Breast epithelium (tissue), 3 donors: ENCODE data around the gene ATP8B3.

Source experiments
- CTCF ChIP-seq, 3 donors: fragments of 450-650 bp; IDR thresholded peaks; one replicate each; pipeline ENCODE4 v1.5.1; 2016 to 2017; ENCODE audit warnings: antibody characterized with exemption in 3 of 3, mild to moderate bottlenecking in 3 of 3, moderate library complexity in 3 of 3
- POLR2A ChIP-seq: fragments of 450-650 bp; IDR thresholded peaks from one replicate; pipeline ENCODE4 v1.6.1; 2016; ENCODE audit warnings: antibody characterized with exemption, mild to moderate bottlenecking, moderate library complexity
- POLR2AphosphoS5 ChIP-seq, 3 donors: sonication (generic); formaldehyde crosslinking; IDR thresholded peaks; one replicate each; pipeline ENCODE4 v1.6.1; 2017; ENCODE audit warnings: antibody characterized with exemption in 3 of 3

GRCh38 chr19:1748115-1748872 is 63.8 kb downstream of the ATP8B3 start:
- TF ChIP-seq CTCF (IDR thresholded peaks at IDR 0.05) = no peak
- TF ChIP-seq POLR2A = no peak
- TF ChIP-seq POLR2AphosphoS5 (IDR thresholded peaks at IDR 0.05) = no peak
